Tibial nerve (tissue), 4 donors: ENCODE data around the gene CSF1R.

Experiments
- CTCF ChIP-seq, 5 experiments: fragments of 200-600 bp in 3 of 5; fragments of 450-650 bp in 2 of 5; sonication (generic) in 3 of 5; IDR thresholded peaks; one replicate each; pipeline ENCODE4 v1.5.1; 2016 to 2019; ENCODE audit warnings: antibody characterized with exemption in 5 of 5, mild to moderate bottlenecking in 3 of 5, moderate library complexity in 2 of 5
- EP300 ChIP-seq, 2 donors: sonication (generic); formaldehyde crosslinking; IDR thresholded peaks; one replicate each; pipeline ENCODE4 v1.6.1; 2017; ENCODE audit warnings: antibody characterized with exemption in 2 of 2, mild to moderate bottlenecking in 1 of 2

- TF ChIP-seq CTCF (IDR thresholded peaks at IDR 0.05) (no peak), EP300 (IDR thresholded peaks at IDR 0.05) (no peak)
Measured at GRCh38 chr5:150045549-150045948, 40.8 kb downstream of the CSF1R start.
